Brain microvascular endothelial cell (primary cell): ENCODE data around the gene RBM25.
"Not testable (repeated sequence)": the region's sequence is repeated elsewhere in the genome, so short reads cannot be mapped to it uniquely, and the experiment has no call there.

Source experiments
- DNase-seq: peaks from one replicate; pipeline ENCODE4 v3.0.0-alpha.2; 2020
- H3K27ac ChIP-seq: fragments of 250-450 bp; sonication (Bioruptor Pico); 2 replicates; pipeline ENCODE4 v1.5.1; 2020; ENCODE audit warnings: mild to moderate bottlenecking, moderate library complexity
- H3K27me3 ChIP-seq: fragments of 250-450 bp; sonication (Bioruptor Pico); replicated peaks from 2 replicates; pipeline ENCODE4 v1.5.1; 2020; ENCODE audit warnings: mild to moderate bottlenecking
- H3K36me3 ChIP-seq: fragments of 250-450 bp; sonication (Bioruptor Pico); replicated peaks from 2 replicates; pipeline ENCODE4 v1.5.1; 2020; ENCODE audit warnings: mild to moderate bottlenecking
- H3K4me3 ChIP-seq: 2 replicates; pipeline ENCODE4 v1.5.1; 2011; ENCODE audit warnings: low read depth, mild to moderate bottlenecking, control low read depth, low read length, moderate library complexity
- in situ Hi-C: cut with HindIII; loops from 2 replicates; pipeline ENCODE4 v1.10.0; 2017; ENCODE audit warnings: low sequenced_read_pairs, low pct_ligation_motif_present
- TF ChIP-seq, protein P1 (sequence below): IDR thresholded peaks from 2 replicates; pipeline ENCODE4 v1.5.1; 2011; ENCODE audit warnings: low read depth, mild to moderate bottlenecking, moderate library complexity, low read length, control low read depth, inconsistent platforms; ENCODE audit errors: missing control alignments

The RBM25 gene

GRCh38 chr14:73026243-73026844, 32.0 kb upstream of the RBM25 start:
- TF ChIP-seq, protein P1, sequence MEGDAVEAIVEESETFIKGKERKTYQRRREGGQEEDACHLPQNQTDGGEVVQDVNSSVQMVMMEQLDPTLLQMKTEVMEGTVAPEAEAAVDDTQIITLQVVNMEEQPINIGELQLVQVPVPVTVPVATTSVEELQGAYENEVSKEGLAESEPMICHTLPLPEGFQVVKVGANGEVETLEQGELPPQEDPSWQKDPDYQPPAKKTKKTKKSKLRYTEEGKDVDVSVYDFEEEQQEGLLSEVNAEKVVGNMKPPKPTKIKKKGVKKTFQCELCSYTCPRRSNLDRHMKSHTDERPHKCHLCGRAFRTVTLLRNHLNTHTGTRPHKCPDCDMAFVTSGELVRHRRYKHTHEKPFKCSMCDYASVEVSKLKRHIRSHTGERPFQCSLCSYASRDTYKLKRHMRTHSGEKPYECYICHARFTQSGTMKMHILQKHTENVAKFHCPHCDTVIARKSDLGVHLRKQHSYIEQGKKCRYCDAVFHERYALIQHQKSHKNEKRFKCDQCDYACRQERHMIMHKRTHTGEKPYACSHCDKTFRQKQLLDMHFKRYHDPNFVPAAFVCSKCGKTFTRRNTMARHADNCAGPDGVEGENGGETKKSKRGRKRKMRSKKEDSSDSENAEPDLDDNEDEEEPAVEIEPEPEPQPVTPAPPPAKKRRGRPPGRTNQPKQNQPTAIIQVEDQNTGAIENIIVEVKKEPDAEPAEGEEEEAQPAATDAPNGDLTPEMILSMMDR, result no peak
- DNase-seq, result no peak
- Histone ChIP-seq H3K27ac (peak overlapping the region; percentile 67), H3K4me3 (peak overlapping the region; percentile 82), H3K27me3 (no peaks in the 10 kb centered on the region), H3K36me3 (peaks cover 17% of the 10 kb centered on the region)
- in situ Hi-C loops, result no loop called here

- Histone ChIP-seq H3K27me3 (no peaks in the 10 kb centered on the region), H3K4me3 (peak within 1 kb of the TSS; percentile 82), H3K36me3 (peaks cover 14% of the 10 kb centered on the region), H3K27ac (peak within 1 kb of the TSS; percentile 67)
- peak; percentile 99 for DNase-seq
- in situ Hi-C loops, result no loop called here
- TF ChIP-seq, protein P1, result no peak
Observed at GRCh38 chr14:73026845-73027542, 31.3 kb upstream of the RBM25 start, which contains the start of gene ZFYVE1. TSS of gene ZFYVE1 (minus strand) at chr14:73027106. CDS start at chr14:73024508, 2,598 bp downstream.

GRCh38 chr14:73027546-73027945, 30.8 kb upstream of the RBM25 start:
- in situ Hi-C loops, result no loop called here
- DNase-seq, result no peak
- Histone ChIP-seq H3K4me3 (peak overlapping the region; percentile 82), H3K27ac (no peak overlapping the region), H3K27me3 (no peaks in the 10 kb centered on the region), H3K36me3 (peaks cover 14% of the 10 kb centered on the region)
- TF ChIP-seq, protein P1, result no peak

- Histone ChIP-seq H3K36me3 (peaks cover 11% of the 10 kb centered on the region), H3K4me3 (no peak overlapping the region), H3K27me3 (no peaks in the 10 kb centered on the region), H3K27ac (no peak overlapping the region)
- TF ChIP-seq, protein P1, result no peak
- no peak for DNase-seq
- in situ Hi-C loops, result no loop called here
Observed at GRCh38 chr14:73027984-73028383, 30.4 kb upstream of the RBM25 start.

DNA sequence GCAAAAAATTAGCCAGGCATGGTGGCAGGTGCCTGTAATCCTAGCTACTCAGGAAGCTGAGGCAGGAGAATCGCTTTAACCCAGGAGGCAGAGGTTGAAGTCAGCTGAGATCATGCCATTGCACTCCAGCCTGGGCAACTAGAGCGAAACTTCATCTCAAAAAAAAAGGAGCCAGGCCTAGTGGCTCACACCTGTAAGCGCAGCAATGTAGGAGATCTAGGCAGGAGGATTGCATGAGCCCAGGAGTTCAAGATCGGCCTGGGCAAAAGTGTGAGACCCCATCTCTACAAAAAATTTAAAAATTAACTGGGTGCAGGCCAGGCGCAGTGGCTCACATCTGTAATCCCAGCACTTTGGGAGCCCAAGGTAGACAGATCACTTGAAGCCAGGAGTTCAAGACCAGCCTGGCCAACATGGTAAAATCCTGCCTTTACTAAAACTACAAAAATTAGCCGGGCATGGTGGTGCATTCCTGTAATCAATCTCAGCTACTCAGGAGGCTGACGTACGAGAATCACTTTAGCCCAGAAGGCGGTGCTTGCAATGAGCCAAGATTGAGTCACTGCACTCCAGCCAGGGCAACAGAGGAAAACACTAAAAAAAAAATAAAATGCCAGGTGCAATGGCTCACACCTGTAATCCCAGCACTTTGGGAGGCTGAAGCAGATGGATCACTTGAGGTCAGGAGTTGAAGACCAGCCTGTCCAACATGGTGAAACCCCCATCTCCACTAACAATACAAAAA, 21.5 kb upstream of the RBM25 start:
- H3K27ac ChIP-seq, H3K4me3 ChIP-seq, H3K36me3 ChIP-seq, in situ Hi-C loops, H3K27me3 ChIP-seq: not testable (repeated sequence)
- DNase-seq, result peak; percentile 20

DNA sequence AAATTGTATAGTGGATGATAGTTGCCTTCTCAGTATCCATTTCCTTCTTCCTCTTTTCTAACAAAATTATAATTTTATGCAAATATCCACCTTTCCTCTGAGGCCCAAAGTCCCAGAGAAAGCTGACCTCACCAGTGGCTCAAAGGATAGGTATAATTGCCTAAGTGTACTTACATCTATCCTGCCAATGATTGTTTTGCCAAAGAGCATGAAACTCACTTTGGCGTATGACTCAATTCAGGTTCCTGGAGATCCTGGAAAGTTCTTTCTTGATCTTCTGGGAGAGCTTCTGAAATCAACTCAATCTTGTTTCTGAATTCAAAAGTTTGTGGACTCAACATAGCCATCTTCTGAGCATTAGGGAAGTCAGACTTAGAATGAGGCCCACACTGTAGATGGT, 10.5 kb upstream of the RBM25 start:
- no peak for DNase-seq
- Histone ChIP-seq H3K36me3 (no peaks in the 10 kb centered on the region), H3K27me3 (no peaks in the 10 kb centered on the region), H3K4me3 (no peak overlapping the region), H3K27ac (no peak overlapping the region)
- TF ChIP-seq, protein P1, result no peak
- in situ Hi-C loops, result no loop called here
